Stimulated activated CD8-positive, alpha-beta memory T cell treated with anti-CD3 and anti-CD28 coated beads, Interleukin-2, amount 100 ng/mL, for 48 hours (primary cell): ENCODE measurements around the gene CDH13.

Experiments
- DNase-seq, 2 donors: peaks; one replicate each; pipeline ENCODE4 v3.0.0-alpha.2; 2020; ENCODE audit warnings: low read depth in 2 of 2

Gene CDH13

DNA sequence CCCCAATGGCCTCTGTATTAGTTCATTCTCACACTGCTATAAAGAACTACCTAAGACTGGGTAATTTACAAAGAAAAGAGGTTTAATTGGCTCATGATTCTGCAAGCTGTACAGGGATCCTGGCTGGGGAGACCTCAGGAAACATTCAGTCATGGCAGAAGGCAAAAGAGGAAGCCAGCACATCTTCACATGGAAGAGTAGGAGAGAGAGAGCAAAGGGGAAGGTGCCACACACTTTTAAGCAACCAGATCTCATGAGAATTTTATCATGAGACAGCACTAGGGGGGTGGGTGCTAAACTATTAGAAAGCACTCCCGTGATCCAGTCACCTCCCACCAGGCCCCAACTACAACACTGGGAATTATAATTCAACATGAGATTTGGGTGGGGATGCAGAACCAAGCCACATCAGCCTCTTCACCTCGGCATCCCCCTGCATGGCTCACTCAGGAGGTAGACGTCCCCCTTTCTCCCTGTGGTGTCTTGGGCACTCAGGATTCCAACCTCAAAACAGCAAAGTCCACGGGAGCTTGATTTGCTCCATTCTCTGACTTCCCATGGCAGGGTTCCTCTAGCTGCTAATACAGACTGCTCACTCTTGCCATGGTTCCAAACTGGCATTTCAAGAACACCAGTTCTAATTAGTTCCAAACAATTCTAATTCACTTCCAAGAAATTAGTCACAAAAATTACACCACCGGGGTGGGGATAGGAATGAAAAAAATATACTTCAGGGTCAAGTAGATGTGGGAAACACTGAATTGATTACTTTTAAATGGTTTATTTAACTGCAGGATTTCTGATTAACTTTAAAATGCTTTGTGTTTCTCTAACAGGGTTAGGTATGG is 977.2 kb downstream of the CDH13 start:
- DNase-seq = no peak

DNA sequence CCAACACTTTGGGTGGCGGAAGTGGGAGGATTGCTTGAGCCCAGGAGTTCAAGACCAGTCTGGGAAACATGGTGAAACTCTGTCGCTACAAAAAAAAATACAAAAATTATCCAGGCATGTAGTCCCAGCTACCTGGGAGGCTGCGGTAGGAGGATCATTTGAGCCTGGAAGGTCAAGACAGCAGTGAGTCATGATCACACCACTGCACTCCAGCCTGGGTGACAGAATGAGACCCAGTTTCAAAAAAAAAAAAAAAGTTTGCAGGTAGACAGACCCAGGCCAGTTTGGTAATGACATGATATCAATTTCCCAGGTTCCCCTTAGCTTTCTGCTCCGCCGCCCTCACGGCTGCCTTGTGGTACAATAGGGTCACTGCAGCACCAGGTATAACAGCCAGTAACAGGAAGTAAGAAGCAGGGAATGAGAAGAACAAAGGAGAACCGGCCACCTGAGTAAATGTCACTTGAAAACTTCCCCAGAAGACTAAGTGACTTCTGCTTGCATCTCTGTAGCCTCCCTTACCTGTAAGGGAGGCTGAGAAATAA is 979.8 kb downstream of the CDH13 start:
- DNase-seq = no peak

DNA sequence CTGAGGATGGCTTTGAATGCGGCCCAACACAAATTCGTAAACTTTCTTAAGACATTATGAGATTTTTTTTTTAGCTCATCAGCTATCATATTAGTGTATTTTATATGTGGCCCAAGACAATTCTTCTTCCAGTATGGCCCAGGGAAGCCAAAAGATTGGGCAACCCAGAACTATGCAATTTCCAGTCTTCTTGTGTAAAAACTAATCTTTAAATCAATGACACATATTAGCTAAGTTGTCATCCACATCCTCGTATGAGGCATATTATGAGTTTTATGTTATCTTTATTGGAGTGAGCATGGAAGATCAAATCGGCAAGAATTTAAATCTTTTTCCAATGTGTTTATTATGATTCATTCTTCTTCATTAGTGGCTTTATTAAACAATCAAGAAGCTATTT is 982.4 kb downstream of the CDH13 start:
- no peak for DNase-seq

DNA sequence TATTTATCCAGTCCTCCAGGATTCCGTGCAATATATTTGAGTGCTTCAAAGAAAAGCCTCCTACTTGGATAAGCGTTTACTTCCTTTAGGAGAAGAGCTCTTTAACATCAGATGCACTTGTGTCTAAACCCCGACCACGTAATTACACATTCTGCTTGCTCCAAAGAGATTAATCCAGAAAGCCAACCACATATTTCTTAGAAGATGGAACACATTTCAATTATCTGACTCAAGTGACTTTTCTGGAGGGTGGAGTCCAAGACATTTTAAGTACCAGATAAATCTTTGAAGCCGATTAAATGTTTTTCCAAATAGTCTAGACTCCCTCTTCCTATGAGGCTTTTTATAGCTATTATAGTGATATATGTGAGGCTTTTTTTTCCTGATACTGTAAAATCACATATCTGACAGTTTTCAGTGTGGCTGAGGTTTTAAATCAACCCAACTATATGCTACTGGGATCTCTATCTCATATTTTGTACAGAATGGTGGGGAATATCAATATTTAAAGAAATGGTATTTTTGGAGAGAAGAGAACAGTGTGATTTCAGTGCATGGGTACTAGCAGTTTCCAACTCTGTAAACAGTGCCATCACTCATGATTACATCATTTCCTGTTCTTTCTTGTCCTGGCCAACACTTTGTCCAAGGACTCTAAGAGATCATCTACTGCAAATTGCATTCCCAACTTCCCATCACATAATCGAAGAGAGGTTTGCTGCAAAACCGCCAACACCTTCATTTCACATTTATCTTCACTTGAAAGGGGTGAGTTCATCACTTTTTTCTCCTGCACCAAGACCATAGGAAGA is 988.6 kb downstream of the CDH13 start:
- no peak for DNase-seq

DNA sequence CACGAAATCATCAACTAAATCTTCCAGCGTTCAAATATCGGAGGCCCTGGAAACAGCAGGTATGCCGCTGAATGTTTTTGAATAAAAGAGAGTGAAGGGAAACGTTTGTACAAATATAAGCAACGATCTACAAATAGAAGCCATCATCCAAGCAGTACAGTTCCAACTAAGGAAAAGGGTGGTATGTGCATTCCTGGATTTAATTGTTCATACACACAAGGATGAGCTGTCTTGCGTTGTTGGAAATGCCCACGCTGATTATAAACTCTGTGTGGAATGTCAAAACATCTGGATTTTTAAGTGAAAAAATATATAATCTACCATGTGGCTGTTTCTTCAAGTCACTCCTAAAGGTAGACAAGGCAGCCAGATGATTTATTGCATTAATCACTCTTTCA is 989.2 kb downstream of the CDH13 start:
- no peak for DNase-seq

DNA sequence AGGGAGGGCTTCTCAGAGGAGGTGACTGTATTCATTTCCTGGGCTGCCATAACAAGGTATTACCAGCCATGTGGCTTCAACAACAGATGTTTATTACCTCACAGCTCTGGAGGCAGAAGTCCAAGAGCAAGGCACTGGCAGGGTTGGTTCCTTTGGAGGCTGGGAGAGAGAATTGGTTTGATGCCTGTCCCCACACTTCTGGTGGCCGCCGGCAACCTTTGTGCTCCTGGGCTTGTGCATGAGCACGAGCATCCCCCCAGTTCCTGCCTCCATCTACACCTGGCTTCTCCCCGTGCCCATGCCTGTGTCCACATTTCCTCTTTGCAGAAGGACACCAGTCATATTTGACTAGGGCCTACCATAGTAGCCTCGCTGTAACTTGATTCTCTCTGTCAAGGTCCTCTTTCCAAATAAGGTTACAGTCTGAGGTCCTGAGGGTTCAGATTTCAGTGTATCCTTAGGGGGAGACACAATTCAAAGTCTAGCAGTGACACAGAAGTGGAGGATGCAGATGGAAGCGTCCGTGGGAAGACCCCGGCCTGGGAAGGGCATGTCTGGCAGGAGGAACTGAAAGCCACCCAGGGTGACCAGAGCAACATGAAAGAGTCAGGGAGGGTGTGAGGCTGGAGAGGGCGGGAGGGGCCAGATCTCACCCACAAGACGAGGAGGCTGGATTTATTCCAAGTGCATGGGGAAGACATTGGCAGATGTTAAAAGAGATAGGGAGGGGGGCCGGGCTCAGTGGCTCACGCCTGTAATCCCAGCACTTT is 992.8 kb downstream of the CDH13 start:
- no peak for DNase-seq

DNA sequence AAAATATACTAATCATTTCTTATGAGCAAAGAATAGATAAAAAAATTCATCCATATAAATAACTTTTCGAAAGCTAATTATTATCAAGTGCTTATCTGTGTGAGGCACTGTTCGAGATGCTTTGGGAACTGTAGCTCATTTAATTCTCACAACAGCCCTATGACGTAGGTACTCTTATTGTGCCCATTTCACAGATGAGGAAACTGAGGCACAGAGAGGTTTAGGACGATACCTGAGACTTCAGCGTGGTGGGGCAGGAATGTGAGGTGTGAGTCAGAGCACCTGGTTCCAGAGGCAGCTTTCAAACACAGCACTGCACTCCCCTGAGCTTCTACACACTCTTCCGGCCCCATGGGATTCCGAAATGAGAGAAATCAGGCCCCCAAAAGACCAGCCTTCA is 995.2 kb downstream of the CDH13 start:
- no peak for DNase-seq

DNA sequence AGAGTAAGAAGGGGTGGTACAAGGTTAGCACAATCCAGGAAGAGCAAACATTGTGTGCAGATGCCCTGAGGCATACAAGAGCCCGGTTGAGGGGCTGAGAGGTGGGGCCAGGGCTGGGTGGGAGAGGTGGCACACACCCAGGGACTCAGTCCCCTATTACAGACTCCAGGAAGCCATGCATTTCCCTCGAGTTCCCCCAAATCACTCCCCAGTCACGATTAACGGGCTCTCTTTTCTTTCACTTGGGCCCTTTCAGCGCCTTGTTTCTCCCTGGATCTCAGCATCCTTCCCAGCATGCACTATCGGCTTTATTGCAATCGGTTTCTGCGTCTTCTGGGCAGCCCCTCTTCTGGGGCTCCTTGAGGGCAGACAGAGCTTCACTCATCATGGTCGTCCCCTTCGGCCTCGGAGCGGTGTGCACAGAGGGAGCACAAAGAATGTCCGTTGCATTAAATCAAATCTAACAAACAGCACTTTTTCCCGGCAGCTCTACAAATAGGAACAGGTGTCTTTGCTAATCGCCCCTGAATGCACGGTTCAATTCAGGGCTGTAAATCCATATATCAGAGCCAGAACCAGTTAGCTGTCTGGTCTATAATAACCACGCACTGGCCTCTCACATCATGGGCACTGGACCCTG is 996.4 kb downstream of the CDH13 start:
- no peak for DNase-seq

DNA sequence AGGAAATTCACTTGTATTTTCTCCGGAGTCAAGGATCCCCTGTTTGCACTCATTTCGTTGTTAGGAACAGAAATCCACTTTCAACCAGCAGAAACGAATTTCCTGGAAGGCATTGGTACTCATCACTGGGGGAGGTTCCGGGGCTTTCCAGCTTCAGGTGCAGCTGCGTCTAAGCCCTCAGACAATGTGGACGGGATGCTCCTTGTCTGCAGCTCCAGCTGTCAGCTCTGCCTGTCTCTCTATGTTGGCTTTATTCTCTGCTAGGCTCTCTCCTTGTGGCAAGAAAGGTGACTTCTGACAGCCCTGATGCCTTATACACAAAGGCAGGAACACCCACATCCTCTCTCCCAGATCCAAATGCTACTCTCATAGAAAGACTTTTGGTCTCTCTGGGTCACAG is 997.1 kb downstream of the CDH13 start:
- no peak for DNase-seq

DNA sequence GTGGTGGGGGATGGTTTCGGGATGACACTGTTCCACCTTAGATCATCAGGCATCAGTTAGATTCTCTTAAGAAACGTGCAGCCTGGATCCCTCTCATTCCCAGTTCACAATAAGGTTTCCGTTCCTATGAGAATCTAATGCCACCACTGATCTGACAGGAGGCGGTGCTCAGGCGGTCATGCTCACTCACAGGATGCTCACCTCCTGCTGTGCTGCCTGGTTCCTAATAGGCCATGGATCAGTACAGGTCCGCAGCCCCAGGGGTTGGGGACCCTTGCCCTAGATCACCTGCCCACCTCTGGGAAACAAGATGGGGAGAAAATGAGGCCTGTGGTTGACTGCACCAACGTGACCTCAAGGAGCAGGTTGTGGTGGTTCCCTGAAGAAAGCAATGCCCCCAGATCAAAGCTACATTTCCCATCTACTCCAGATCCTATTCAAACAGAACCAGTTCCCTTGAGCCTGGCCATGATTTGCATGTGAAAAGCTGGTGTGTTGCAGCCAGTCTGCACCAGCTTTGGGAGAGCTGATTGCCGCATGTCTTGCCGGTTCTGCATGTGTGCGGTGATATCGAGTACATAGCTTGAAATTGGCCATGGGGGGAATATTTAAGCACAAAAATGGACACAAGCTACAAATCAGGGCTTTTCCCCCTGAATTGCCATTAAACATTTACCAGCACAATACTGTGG is 997.8 kb downstream of the CDH13 start:
- DNase-seq = no peak

DNA sequence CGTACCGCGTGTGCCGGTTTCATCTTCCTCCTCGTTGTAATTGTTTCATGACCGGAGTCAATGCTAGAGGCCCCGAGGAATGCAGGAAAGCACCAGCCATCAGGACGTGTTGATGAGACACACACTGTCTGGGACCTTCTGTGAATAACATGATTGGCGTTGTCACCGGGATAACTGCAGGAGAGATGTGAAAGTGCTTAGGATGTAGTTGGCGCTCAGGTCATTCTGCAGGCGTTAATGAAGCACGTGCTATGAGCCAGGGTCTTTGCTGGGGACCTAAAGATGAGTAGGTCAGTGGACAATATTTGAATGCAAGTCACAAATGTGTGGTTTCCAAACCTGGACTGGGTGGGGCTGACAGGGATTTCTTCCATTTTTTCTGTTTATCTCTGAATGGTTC is 999.4 kb downstream of the CDH13 start:
- no peak for DNase-seq

DNA sequence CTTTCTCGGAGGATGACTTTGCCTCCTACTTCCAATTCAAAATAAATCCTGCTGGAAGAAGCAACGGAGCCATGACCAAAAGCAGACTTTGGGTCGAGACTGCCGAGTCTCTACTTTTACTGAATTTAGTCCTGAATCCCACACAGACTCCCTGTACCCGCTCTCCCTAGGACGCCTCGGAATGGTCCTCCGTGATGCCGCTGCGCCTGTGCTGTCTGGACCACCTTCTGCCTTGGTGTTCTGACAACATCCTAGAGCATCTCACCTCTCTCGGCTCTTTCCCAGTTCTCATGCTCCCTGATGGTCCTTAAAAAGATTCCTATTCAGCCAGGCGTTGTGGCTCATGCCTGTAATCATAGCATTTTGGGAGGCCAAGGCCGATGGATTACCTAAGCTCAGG is 999.9 kb downstream of the CDH13 start:
- DNase-seq = no peak

DNA sequence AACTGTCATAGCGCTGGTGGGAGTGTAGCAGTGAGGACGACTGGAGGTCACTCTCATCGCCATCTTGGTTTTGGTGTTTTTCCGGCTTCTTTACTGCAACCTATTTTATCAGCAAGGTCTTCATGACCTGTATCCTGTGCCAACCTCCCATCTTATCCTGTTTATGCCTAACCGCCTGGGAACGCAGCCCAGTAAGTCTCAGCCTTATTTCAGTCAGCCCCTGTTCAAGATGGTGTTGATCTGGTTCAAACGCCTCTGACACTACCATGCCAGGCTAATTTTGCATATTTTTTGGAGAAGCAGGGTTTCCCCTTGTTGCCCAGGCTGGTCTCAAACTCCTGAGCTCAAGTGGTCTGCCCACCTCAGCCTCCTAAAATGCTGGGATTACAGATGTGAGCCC is 1001.2 kb downstream of the CDH13 start:
- no peak for DNase-seq

DNA sequence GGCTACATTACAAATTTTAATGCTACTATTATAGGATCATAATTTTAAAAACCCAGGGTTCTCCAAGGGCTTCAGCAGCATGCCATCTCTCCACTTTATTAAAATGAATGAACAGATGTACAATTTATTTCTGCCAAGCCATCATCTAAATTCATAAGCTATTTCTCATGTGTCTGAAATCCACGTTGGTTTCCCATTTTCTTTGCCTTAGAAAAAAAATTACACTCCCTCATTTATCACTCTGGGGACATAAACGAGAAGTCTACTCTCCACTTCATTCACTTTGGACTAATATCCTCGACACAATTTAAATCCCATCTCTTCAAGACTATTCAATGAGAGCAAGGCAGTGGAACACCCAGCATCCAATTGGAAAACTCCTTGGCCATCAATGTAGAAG is 1002.7 kb downstream of the CDH13 start:
- DNase-seq = no peak

DNA sequence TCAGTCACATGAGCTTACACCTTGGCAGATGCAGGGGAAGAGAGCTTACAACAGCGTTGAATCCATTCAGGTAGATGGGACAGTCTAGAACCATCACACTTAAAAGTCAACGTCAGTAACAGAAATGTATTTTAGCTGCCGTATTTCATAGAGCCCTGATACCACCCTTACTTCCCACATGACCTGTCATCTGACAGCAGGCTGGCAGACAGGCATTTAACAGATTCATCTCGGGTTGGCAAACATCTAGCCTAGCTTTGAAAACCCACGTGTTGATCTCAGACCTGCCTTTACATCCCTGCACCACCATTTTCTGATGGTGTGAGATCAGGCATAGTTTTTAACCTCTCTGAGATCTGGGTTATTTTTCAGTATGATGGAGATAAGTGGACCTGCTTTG is 1003.1 kb downstream of the CDH13 start:
- no peak for DNase-seq

DNA sequence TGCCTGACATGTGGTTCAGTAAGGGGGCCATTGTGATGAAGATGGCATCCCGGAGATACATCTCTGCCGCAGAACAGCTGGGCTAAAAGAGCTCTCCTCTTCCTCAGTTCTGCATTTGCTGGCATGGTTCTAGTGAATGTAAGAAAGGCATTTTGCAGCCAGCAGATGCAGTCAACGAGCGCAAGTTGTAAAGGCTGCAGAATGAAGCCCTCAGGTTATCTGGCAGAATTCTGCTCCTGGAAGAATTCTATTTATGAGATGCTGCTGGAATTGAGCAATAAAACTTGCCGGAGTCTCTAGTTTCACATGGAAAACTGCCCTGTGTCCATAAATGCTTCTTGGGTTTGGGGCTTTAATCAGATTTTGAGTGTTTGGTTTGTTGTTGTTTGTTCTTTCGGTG is 1004.2 kb downstream of the CDH13 start:
- no peak for DNase-seq

DNA sequence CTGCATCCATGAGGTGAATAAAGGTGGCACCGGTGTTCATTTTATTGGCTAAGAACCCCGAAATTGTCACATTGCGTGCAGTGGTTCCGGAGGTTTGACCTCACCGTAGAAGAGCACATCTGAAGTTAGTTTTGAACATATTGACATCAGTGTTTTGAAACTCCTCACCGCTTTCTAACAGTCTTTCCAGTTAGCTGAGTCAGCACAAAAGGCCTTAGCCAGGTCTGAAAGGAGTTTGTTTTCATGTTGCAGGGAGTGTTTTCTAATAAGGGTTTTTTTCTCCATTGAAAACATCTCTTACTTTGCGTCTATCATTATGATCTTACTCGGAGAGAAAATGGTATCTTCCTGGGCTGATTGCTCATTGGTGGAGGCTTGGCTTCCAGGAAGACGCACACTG is 1006.5 kb downstream of the CDH13 start:
- DNase-seq = no peak

DNA sequence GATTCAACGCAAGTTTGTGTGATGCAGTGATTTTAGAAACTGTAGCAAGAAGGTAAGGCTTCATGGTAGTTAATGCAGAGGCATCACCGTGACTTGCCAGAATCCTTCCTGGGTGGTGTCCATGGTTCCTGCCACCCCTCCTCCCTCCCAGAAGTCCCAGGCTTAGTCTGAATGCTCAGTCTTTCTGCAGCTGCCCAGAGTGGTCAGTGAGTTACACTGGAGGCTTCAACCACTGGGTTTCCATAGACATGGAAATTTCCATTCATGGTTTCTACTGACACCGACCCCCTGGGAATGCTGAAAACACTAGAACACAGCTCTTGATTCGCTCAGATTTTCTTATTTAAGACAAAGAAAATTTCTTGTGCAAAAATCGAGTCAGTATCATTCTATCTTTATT is 1021.6 kb downstream of the CDH13 start:
- no peak for DNase-seq

DNA sequence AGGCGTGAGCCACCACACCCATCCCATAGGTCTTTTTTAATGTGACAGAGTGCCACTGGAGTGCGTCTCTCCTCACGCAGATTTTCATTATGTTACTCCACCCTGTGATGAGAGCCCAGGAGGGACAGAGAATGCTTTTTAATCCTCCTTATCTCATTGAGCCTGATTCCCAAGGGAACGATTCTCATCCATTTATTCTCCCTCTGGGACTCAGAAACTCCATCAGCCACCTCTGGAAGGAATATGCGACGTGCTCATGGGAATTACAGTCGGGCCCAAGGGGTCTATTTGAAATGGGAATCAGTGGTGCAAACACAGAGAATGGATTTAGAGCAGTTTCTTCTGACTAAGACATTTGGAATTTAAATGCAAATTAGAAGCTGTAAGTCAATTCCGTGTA is 1025.1 kb downstream of the CDH13 start:
- DNase-seq = no peak

DNA sequence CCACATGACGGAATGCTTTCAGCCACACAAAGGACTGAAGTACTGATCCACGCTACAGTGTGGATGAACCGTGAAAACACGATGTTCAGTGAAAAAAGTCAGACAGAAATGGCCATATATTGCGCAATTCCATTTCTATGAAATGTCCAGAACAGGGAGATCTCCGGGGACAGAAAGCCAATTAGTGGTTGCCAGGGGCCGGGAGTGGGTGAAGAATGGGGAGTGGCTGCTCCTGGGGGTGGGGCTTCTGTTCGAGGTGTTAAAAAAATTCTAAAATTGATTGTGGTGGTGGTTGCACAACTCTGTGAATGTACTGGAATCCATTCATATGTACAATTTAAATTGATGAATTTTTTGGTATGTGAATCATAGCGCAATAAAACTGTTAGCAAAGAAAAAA is 1026.2 kb downstream of the CDH13 start:
- DNase-seq = no peak

DNA sequence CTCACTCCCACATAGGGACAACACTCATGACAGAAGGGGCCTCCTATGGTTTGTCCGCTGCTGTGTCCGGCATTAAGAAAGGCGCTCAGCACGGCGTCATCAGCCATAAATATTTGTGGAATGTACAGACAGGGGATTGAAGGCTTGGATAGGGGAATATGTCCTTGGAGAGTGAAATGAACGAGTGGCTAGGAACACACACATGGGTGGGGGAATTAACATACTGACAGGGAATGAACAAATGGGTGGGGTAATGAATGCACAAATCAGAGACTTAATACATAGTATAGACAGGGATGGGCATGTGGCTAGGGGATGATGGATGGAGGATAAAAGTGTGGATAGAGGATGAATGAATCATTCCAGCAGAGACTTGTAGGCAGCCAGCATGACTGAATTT is 1027.0 kb downstream of the CDH13 start:
- DNase-seq = no peak
